Endothelial cell (in vitro differentiated cells): ENCODE measurements around the gene CCL14. TPM values are rescaled to one million over a fixed set of nuclear protein-coding genes. Genes with fewer than 3 reads are reported as not detected.

Experiments used
- DNase-seq: peaks from one replicate; pipeline ENCODE4 v3.0.0; 2021; ENCODE audit warnings: low spot score
- H3K27ac Mint-ChIP-seq: one replicate; pipeline ENCODE4 v1.8.0; 2021; ENCODE audit warnings: mixed read lengths, inconsistent platforms; ENCODE audit not compliant: unreplicated experiment
- H3K27me3 Mint-ChIP-seq: one replicate; pipeline ENCODE4 v1.8.0; 2021; ENCODE audit warnings: mild to moderate bottlenecking, moderate library complexity, mixed read lengths, inconsistent platforms; ENCODE audit not compliant: unreplicated experiment
- H3K36me3 Mint-ChIP-seq: one replicate; pipeline ENCODE4 v1.8.0; 2021; ENCODE audit warnings: mild to moderate bottlenecking, low read depth, mixed read lengths, inconsistent platforms; ENCODE audit not compliant: unreplicated experiment
- H3K4me1 Mint-ChIP-seq: one replicate; pipeline ENCODE4 v1.8.0; 2021; ENCODE audit warnings: mild to moderate bottlenecking, mixed read lengths, inconsistent platforms; ENCODE audit not compliant: unreplicated experiment
- H3K4me3 Mint-ChIP-seq: one replicate; pipeline ENCODE4 v1.8.0; 2021; ENCODE audit warnings: mild to moderate bottlenecking, mixed read lengths, inconsistent platforms; ENCODE audit not compliant: unreplicated experiment
- H3K9me3 Mint-ChIP-seq: one replicate; pipeline ENCODE4 v1.8.0; 2021; ENCODE audit warnings: mixed read lengths, inconsistent platforms; ENCODE audit not compliant: unreplicated experiment
- total RNA-seq: library from RNA; stranded (reverse); fragmentation: NEBNext Ultra II Directional; extraction: Animal tissue kit (Norgen Biotek cat#: 25700); gene quantifications from one replicate; pipeline ENCODE4 v1.2.1, GENCODE V29; 2021; ENCODE audit not compliant: unreplicated experiment
- TF ChIP-seq, protein P1 (sequence below): fragments of 200-600 bp; sonication (generic); IDR thresholded peaks from one replicate; pipeline ENCODE4 v1.5.0; 2021; ENCODE audit warnings: antibody characterized with exemption; ENCODE audit not compliant: unreplicated experiment

The CCL14 gene
- total RNA-seq, 1 donor from 2014 or later: not detected

- no peak for DNase-seq
- H3K4me3 Mint-ChIP-seq: no peak overlapping the region
- peaks cover 6% of the 10 kb centered on the region for H3K9me3 Mint-ChIP-seq
- H3K36me3 Mint-ChIP-seq: peaks cover 14% of the 10 kb centered on the region
- H3K27me3 Mint-ChIP-seq: no peaks in the 10 kb centered on the region
- peaks cover 14% of the 10 kb centered on the region for H3K4me1 Mint-ChIP-seq
- no peak overlapping the region for H3K27ac Mint-ChIP-seq
- TF ChIP-seq, protein P1, sequence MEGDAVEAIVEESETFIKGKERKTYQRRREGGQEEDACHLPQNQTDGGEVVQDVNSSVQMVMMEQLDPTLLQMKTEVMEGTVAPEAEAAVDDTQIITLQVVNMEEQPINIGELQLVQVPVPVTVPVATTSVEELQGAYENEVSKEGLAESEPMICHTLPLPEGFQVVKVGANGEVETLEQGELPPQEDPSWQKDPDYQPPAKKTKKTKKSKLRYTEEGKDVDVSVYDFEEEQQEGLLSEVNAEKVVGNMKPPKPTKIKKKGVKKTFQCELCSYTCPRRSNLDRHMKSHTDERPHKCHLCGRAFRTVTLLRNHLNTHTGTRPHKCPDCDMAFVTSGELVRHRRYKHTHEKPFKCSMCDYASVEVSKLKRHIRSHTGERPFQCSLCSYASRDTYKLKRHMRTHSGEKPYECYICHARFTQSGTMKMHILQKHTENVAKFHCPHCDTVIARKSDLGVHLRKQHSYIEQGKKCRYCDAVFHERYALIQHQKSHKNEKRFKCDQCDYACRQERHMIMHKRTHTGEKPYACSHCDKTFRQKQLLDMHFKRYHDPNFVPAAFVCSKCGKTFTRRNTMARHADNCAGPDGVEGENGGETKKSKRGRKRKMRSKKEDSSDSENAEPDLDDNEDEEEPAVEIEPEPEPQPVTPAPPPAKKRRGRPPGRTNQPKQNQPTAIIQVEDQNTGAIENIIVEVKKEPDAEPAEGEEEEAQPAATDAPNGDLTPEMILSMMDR: no peak
Measured at GRCh38 chr17:36014946-36015345, 28.4 kb upstream of the CCL14 start.

GRCh38 chr17:36011201-36011600 is 24.7 kb upstream of the CCL14 start:
- peaks cover 6% of the 10 kb centered on the region for H3K9me3 Mint-ChIP-seq
- H3K27me3 Mint-ChIP-seq: no peaks in the 10 kb centered on the region
- TF ChIP-seq, protein P1: no peak
- no peak overlapping the region for H3K4me3 Mint-ChIP-seq
- peaks cover 14% of the 10 kb centered on the region for H3K36me3 Mint-ChIP-seq
- H3K27ac Mint-ChIP-seq: no peak overlapping the region
- H3K4me1 Mint-ChIP-seq: peaks cover 3% of the 10 kb centered on the region
- no peak for DNase-seq

DNA sequence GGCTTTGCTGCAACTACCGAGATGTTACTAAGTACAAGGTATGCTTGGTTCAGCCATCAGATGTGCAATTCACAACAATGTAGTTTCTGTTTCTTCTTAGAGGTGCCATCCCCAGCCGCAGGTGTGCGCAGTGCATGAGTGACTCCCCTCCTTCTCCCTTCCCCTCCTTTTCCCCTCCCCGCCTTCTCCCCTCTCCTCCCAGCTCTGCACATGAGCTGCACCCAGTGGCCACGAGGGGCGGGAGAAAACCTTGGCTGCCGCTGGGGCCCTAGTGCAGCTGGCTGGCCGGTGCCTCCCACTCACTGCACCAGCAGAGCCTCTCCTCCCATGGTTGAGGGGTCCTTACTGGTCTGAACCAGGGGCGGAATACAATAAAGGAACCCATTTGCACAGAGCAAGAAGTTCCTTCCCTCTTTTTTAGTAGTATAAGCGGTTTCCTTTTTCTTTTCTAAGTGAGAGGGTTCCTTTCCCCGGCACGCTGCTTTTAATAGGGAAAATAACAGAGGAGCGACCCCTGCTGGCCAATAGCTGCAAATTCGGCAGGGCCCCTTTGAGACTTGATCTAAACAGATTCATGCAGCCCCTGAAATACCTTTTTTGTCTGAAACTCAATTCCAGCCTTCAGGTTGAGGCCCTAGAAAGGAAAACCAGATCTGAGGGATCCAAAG is 22.6 kb upstream of the CCL14 start:
- H3K27me3 Mint-ChIP-seq: no peaks in the 10 kb centered on the region
- H3K9me3 Mint-ChIP-seq: peaks cover 6% of the 10 kb centered on the region
- H3K27ac Mint-ChIP-seq: no peak overlapping the region
- TF ChIP-seq, protein P1: peak; percentile 38
- no peak overlapping the region for H3K4me3 Mint-ChIP-seq
- DNase-seq: no peak
- peaks cover 14% of the 10 kb centered on the region for H3K36me3 Mint-ChIP-seq
- H3K4me1 Mint-ChIP-seq: peaks cover 3% of the 10 kb centered on the region

DNA sequence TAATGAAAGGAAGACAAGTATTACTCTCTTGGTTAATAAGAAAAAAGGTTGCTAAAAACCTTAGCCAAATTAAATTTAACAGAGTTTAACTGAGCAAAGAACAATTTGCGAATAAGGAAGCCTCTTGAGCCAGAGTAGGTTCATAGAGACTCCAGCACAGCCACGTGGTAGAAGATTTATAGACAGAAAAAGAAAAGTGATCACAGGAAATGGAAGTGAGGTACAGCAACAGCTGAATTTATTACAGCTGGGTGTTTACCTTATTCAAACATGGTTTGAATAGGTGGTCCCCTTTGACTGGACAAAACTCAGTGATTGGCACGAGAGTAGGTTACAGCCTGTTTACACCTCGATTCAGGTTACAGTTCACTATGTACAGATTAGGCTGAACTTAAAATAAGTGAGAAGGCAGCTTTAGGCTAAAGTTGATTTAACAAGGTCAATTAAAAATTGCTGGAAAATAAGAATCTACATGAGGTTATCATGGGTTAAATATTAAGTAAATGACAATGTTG is 18.1 kb upstream of the CCL14 start:
- TF ChIP-seq, protein P1: no peak
- no peaks in the 10 kb centered on the region for H3K4me1 Mint-ChIP-seq

DNA sequence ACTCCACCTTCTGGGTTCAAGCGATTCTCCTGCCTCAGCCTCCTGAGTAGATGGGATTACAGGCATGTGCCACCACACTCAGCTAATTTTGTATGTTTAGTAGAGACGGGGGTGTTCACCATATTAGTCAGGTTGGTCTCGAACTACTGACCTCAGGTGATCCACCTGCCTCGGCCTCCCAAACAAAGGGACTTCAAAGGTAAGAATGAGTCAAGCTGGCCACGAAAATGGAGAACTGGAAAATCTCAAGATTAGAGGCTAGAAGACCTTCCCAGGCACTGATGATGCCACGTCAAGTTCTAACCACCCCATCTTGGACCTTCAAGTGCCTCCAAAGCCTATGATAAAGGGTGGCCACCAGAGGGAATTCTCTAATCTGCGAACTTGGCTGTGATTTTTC is 16.1 kb upstream of the CCL14 start:
- DNase-seq: no peak

More for the DNA sequence above, 18.1 kb upstream of the CCL14 start:
- Mint-ChIP-seq H3K27me3 (no peaks in the 10 kb centered on the region), H3K27ac (no peak overlapping the region), H3K36me3 (no peaks in the 10 kb centered on the region), H3K9me3 (no peaks in the 10 kb centered on the region), H3K4me3 (no peak overlapping the region)
- no peak for DNase-seq

More for the DNA sequence above, 16.1 kb upstream of the CCL14 start:
- Mint-ChIP-seq H3K9me3 (no peaks in the 10 kb centered on the region), H3K27ac (no peak overlapping the region), H3K36me3 (no peaks in the 10 kb centered on the region), H3K4me3 (no peak overlapping the region), H3K27me3 (peaks cover 1% of the 10 kb centered on the region), H3K4me1 (no peaks in the 10 kb centered on the region)
- TF ChIP-seq, protein P1: no peak
